ENCODE measurements around the gene SMIM22.

Gene SMIM22

GRCh38 chr16:4832698-4833343 is 37.7 kb downstream of the SMIM22 start:
- TF ChIP-seq, protein P1, sequence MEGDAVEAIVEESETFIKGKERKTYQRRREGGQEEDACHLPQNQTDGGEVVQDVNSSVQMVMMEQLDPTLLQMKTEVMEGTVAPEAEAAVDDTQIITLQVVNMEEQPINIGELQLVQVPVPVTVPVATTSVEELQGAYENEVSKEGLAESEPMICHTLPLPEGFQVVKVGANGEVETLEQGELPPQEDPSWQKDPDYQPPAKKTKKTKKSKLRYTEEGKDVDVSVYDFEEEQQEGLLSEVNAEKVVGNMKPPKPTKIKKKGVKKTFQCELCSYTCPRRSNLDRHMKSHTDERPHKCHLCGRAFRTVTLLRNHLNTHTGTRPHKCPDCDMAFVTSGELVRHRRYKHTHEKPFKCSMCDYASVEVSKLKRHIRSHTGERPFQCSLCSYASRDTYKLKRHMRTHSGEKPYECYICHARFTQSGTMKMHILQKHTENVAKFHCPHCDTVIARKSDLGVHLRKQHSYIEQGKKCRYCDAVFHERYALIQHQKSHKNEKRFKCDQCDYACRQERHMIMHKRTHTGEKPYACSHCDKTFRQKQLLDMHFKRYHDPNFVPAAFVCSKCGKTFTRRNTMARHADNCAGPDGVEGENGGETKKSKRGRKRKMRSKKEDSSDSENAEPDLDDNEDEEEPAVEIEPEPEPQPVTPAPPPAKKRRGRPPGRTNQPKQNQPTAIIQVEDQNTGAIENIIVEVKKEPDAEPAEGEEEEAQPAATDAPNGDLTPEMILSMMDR (IDR thresholded peaks at IDR 0.05; ENCODE audit: low read depth, low read length), result no peak
- peaks cover 79% of the 10 kb centered on the region for H3K36me3 ChIP-seq
- no peaks in the 10 kb centered on the region for H3K27me3 ChIP-seq (ENCODE audit: insufficient read depth, low read depth, severe bottlenecking)
- H3K27ac ChIP-seq, result no peak overlapping the region
- no peak for DNase-seq
- H3K4me3 ChIP-seq (ENCODE audit: low read depth, low read length), result no peak overlapping the region
- no peaks in the 10 kb centered on the region for H3K9me3 ChIP-seq (ENCODE audit: severe bottlenecking)

GRCh38 chr16:4833584-4833983 is 38.4 kb downstream of the SMIM22 start:
- Histone ChIP-seq H3K27ac (no peak overlapping the region), H3K36me3 (peaks cover 80% of the 10 kb centered on the region), H3K27me3 (ENCODE audit: insufficient read depth, low read depth, severe bottlenecking) (no peaks in the 10 kb centered on the region), H3K9me3 (ENCODE audit: severe bottlenecking) (no peaks in the 10 kb centered on the region), H3K4me3 (ENCODE audit: low read depth, low read length) (no peak overlapping the region)
- DNase-seq, result no peak
- TF ChIP-seq, protein P1 (IDR thresholded peaks at IDR 0.05; ENCODE audit: low read depth, low read length), result no peak

GRCh38 chr16:4836727-4837126 is 41.6 kb downstream of the SMIM22 start:
- H3K27ac ChIP-seq, result no peak overlapping the region
- peaks cover 77% of the 10 kb centered on the region for H3K36me3 ChIP-seq
- no peaks in the 10 kb centered on the region for H3K9me3 ChIP-seq (ENCODE audit: severe bottlenecking)
- no peaks in the 10 kb centered on the region for H3K27me3 ChIP-seq (ENCODE audit: insufficient read depth, low read depth, severe bottlenecking)
- TF ChIP-seq, protein P1 (IDR thresholded peaks at IDR 0.05; ENCODE audit: low read depth, low read length), result no peak
- H3K4me3 ChIP-seq (ENCODE audit: low read depth, low read length), result no peak overlapping the region
- DNase-seq, result no peak

DNA sequence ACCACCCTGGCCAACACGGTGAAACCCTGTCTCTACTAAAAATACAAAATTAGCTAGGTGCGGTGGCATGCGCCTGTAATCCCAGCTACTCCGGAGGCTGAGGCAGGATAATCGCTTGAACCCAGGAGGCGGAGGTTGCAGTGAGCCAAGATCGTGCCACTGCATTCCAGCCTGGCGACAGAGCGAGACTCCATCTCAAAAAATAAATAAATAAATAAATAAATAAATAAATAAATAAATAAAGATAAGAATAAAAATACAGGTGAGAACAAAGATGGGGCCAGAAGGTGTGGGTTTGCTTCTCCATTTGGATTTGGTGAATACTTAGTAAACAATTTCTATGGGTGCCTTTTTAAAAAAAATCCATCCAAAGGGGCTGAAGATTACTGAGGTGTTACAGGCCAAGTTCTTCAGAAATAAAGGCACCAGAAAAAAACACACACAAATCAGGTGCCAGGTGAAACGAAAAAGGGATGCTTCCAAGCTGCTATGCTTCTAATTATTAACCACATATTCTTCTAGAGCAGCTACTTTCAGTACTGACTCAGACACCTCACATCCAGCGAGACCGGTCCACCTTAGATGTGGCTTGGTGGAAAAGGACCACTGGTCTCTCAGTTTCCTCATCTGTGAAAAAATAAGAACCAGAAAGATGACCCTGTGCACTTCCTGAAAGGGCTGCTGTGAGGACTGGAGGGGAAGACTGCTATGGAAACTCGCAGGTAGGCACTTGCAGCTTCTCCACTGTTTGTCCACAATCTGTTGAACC is 42.7 kb downstream of the SMIM22 start:
- Histone ChIP-seq H3K9me3 (ENCODE audit: severe bottlenecking) (no peaks in the 10 kb centered on the region), H3K36me3 (peaks cover 77% of the 10 kb centered on the region), H3K4me3 (ENCODE audit: low read depth, low read length) (no peak overlapping the region), H3K27me3 (ENCODE audit: insufficient read depth, low read depth, severe bottlenecking) (no peaks in the 10 kb centered on the region), H3K27ac (no peak overlapping the region)
- TF ChIP-seq, protein P1 (IDR thresholded peaks at IDR 0.05; ENCODE audit: low read depth, low read length), result no peak
- DNase-seq, result no peak

DNA sequence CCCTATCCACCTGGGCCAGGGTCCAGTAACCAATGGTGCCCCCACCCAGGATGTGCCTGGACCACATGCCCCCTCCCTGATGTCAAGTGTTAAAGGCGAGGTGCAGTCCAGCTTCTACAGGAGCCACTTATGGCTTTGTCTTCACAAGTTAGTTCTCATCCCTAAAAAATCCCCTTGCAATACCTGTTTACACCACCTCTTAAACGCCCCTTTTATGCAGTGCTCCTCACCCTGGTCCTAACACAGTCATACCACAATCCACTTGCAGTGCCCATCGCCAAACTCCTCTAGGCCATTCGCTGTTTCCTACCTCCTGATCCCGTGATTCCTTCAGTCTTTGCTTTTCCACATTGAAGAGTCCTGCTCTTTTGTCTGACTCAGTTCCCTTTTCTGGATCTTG is 44.8 kb downstream of the SMIM22 start:
- TF ChIP-seq, protein P1 (IDR thresholded peaks at IDR 0.05; ENCODE audit: low read depth, low read length), result no peak
- no peak for DNase-seq
- no peak overlapping the region for H3K27ac ChIP-seq

More for the DNA sequence above, 44.8 kb downstream of the SMIM22 start:
- Histone ChIP-seq H3K9me3 (ENCODE audit: severe bottlenecking) (no peaks in the 10 kb centered on the region), H3K27me3 (ENCODE audit: insufficient read depth, low read depth, severe bottlenecking) (no peaks in the 10 kb centered on the region), H3K4me3 (ENCODE audit: low read depth, low read length) (no peak overlapping the region), H3K36me3 (peaks cover 80% of the 10 kb centered on the region)
